ENCODE results near the gene CREBBP. TPM values are rescaled to one million over a fixed set of nuclear protein-coding genes. Genes with fewer than 3 reads are reported as not detected.
A peak's percentile ranks its signal among the peaks of the same experiment; 100 is the strongest.

Gene CREBBP
- polyA plus RNA-seq, 1 of the 3 experiments (the other 2 are of a cell fraction), result 5.7 TPM

DNA sequence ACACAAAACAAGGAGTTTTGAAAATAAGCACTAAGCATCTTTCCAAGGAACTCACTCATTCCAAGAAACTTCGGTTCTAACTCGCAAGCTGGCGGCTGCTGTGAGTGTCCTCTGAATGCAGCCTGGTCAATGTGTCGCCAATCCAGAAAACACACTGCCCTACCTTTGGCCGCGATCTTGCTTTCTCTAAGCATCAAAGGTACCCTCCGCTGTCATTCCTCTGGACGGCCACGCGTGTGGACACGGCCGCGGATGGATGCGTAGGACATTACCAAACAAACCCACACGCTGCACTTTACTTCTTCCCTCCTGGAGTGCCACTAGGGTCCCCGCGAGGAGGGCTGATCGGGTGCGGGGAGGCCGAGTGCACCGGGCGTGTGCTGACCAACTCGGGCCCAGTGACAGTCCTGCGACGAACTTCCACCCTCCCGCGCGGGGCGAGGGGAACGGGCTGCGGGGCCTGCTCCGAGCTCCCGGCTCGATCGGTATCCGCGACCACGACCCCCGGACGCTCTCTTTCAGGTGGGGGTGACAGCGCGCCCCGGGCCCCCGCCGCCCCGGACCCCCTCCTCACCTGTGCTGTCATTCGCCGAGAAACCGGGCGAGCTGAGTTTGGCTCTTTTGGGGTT is 1.1 kb downstream of the CREBBP start:
- Histone ChIP-seq H3K27ac (ENCODE audit: low read depth in 2 of 2, low read length in 1 of 2) (no peak overlapping the region), H2AFZ (ENCODE audit: low read depth) (no peak overlapping the region), H3F3A (replicated peaks; ENCODE audit: insufficient read depth) (peaks cover 4% of the 10 kb centered on the region), H3K27me3 (ENCODE audit: insufficient read depth) (no peaks in the 10 kb centered on the region), H3K9ac (peak overlapping the region; percentile 67), H3K9me3 (no peaks in the 10 kb centered on the region), H3K36me3 (replicated peaks in 1 of 2; ENCODE audit: control insufficient read depth in 1 of 2, insufficient read depth in 2 of 2, low read length in 1 of 2) (peaks cover 0 to 9% of the 10 kb centered on the region in 2 experiments), H3K9me2 (no peaks in the 10 kb centered on the region), H3K4me3 (ENCODE audit: low read depth in 2 of 2, low read length in 1 of 2) (peak overlapping the region; percentile 83), H4K20me1 (ENCODE audit: insufficient read depth) (peaks cover 54% of the 10 kb centered on the region), H3K79me2 (ENCODE audit: insufficient read depth) (peaks cover 55% of the 10 kb centered on the region), H3K4me1 (ENCODE audit: control insufficient read depth in 1 of 2, insufficient read depth in 2 of 2, low read depth in 1 of 2, low read length in 1 of 2) (peaks cover 12 to 30% of the 10 kb centered on the region in 2 experiments; a peak in 3 of 4 replicates), H3K4me2 (peak overlapping the region; percentile 67)
- TF ChIP-seq TCF12 (IDR thresholded peaks at IDR 0.05) (no peak), POLR2AphosphoS5 (IDR thresholded peaks at IDR 0.05; ENCODE audit: low read depth, low read length) (no peak), TEAD4 (IDR thresholded peaks at IDR 0.05; ENCODE audit: borderline replicate concordance, insufficient read depth) (no peak), RCOR1 (IDR thresholded peaks at IDR 0.05; ENCODE audit: low read length) (no peak), GABPA (IDR thresholded peaks at IDR 0.05; ENCODE audit: low read depth) (no peak), FOXM1 (IDR thresholded peaks at IDR 0.05; ENCODE audit: low read depth) (no peak), EZH2phosphoT487 (IDR thresholded peaks at IDR 0.05; ENCODE audit: borderline replicate concordance, low read depth) (no peak), MEF2A (IDR thresholded peaks at IDR 0.05; ENCODE audit: borderline replicate concordance, low read depth) (no peak), FOSL2 (IDR thresholded peaks at IDR 0.05; ENCODE audit: borderline replicate concordance, low read depth) (no peak), MXI1 (IDR thresholded peaks at IDR 0.05; ENCODE audit: low read depth, low read length) (peak; percentile 87), SMC3 (IDR thresholded peaks at IDR 0.05; ENCODE audit: low read depth, low read length) (no peak), RXRA (IDR thresholded peaks at IDR 0.05; ENCODE audit: borderline replicate concordance, low read depth) (no peak), SIN3A (IDR thresholded peaks at IDR 0.05; ENCODE audit: borderline replicate concordance, low read depth, low read length) (no peak), FOXJ3 (CRISPR knock-in tag; IDR thresholded peaks at IDR 0.05) (no peak), JUND (IDR thresholded peaks at IDR 0.05) (no peak)
- TF ChIP-seq, protein P1, sequence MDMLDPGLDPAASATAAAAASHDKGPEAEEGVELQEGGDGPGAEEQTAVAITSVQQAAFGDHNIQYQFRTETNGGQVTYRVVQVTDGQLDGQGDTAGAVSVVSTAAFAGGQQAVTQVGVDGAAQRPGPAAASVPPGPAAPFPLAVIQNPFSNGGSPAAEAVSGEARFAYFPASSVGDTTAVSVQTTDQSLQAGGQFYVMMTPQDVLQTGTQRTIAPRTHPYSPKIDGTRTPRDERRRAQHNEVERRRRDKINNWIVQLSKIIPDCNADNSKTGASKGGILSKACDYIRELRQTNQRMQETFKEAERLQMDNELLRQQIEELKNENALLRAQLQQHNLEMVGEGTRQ (IDR thresholded peaks at IDR 0.05; ENCODE audit: borderline replicate concordance, low read depth, low read length), result no peak
- TF ChIP-seq, protein P2, sequence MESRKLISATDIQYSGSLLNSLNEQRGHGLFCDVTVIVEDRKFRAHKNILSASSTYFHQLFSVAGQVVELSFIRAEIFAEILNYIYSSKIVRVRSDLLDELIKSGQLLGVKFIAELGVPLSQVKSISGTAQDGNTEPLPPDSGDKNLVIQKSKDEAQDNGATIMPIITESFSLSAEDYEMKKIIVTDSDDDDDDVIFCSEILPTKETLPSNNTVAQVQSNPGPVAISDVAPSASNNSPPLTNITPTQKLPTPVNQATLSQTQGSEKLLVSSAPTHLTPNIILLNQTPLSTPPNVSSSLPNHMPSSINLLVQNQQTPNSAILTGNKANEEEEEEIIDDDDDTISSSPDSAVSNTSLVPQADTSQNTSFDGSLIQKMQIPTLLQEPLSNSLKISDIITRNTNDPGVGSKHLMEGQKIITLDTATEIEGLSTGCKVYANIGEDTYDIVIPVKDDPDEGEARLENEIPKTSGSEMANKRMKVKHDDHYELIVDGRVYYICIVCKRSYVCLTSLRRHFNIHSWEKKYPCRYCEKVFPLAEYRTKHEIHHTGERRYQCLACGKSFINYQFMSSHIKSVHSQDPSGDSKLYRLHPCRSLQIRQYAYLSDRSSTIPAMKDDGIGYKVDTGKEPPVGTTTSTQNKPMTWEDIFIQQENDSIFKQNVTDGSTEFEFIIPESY (IDR thresholded peaks at IDR 0.05; ENCODE audit: borderline replicate concordance, low read depth), result no peak
- TF ChIP-seq, protein P3, sequence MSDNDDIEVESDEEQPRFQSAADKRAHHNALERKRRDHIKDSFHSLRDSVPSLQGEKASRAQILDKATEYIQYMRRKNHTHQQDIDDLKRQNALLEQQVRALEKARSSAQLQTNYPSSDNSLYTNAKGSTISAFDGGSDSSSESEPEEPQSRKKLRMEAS (IDR thresholded peaks at IDR 0.05; ENCODE audit: low read depth), result peak; percentile 28; the same call in 1 of the 2 replicates
- DNase-seq, result peak; percentile 54
- WGBS (ENCODE audit: low lambda C conversion rate), result 10% methylated on average over 15 of the region's 50 CpGs
- CTCF ChIA-PET, result interaction anchor here (0.6 to 2.3 kb wide), 6 partner anchors 20 to 189 kb away, joined by 3 to 12 read pairs (median 4); no protein-coding TSS in a partner anchor
- POLR2A ChIA-PET, result interaction anchor here (0.5 kb wide), 1 partner anchor 17 kb away, joined by 3 read pairs; no protein-coding TSS in a partner anchor
